Dermis blood vessel endothelial cell (primary cell): ENCODE measurements around the gene LNPEP. TPM values are rescaled to one million over a fixed set of nuclear protein-coding genes. Genes with fewer than 3 reads are reported as not detected.
"Not testable (repeated sequence)": the region's sequence is repeated elsewhere in the genome, so short reads cannot be mapped to it uniquely, and the experiment has no call there.

ENCODE experiments used
- DNase-seq: peaks from one replicate; pipeline ENCODE4 v3.0.0; 2010
- total RNA-seq: library from RNA; depleted of rRNA; stranded (reverse); fragments of >200 nt; gene quantifications from 2 replicates; pipeline ENCODE4 v1.2.3, GENCODE V29; 2014

The LNPEP gene
- total RNA-seq, 1 donor from 2014 or later: 48.3 TPM

DNA sequence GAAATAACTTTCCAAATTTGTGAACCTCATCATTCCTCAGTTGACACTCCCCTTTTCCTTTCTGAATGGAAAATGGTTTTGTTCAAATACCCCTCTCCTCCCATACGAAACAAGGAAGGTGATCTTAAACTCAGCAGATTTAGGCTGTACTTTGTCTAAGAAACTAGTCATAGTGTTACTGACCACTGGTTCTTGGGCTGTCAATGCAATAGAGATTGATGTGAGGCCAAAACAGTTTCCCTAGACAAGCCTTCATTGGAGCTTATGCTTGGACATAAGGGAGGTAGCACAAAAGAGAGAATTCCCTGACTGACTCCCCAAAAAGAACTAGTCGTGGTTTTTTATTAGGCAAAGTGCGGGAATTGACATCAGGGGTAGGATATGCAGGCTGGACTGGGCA lies 5.3 kb upstream of the LNPEP start:
- no peak for DNase-seq

- DNase-seq: not testable (repeated sequence)
Measured at GRCh38 chr5:96931037-96931436, 4.8 kb upstream of the LNPEP start.

DNA sequence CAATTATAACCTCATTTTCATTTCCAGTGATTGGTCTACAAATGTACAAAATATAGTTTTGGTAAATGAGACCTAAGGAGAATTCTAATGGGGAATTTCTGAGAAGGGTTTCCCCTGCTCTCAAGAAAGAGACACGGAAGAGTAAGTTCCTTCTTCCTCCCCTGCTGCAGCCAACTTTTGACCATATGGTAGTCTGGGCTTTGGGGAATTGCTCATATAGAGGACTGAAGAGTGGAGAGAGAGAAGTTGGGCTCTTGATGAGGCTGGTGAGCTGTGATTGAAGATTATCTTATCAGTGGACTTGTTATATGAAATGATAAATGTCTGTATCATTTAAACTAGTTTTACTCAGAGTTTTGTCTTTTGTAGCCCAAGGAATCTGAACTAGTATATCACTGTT lies 4.3 kb upstream of the LNPEP start:
- no peak for DNase-seq

- DNase-seq: no peak
Measured at GRCh38 chr5:96932026-96932425, 3.9 kb upstream of the LNPEP start.

DNA sequence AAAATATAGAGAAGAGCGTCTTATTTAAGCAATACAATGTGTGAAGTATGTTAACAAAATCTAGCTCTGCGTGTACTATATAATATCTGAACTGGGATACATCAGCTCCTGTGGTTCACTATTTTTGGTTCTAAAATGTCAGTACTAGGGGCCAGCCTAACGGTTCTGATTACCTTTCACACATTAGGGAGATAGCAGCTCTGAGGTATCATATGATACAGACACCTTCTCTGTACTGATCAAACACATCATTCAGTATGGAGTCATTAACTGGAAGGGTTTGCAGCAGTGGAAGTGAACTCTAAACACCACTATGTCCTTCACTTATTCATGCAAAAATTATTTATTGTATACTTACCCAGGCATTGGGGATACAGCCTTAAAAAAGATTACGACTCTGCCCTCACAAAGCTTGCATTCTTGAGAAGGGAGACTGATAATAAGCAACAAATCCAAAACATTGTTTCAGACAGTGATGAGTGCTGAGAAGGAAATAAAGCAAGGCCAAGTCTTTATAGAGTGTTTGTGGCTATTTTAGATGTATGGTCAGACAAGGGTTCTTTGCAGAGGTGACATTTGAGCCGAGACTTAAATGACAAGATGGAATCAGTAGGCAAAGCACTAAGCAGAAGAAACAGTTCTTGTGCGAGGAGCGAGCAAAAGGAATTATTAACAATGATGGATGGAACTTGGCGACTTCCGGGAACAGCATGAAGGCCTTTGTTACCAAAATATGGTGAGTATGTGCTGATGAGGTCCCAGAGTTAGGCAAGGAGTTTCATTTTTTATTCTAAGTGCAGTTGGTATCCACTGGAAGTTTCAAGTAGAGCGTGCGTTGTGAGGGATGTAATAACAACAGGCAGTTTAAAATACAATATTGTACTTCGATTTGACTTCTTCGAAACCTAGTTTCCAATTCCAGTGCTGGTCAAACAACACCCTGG lies 1.8 kb upstream of the LNPEP start:
- peak; percentile 15 for DNase-seq

GRCh38 chr5:96934708-96935558 lies 947 bp upstream of the LNPEP start:
- peak; percentile 96 for DNase-seq

- peak; percentile 51 for DNase-seq
Measured at GRCh38 chr5:96936431-96937320, 796 bp downstream of the LNPEP start.

GRCh38 chr5:96940586-96940985 lies 4.7 kb downstream of the LNPEP start:
- DNase-seq: no peak

GRCh38 chr5:96941140-96941539 lies 5.3 kb downstream of the LNPEP start:
- no peak for DNase-seq

DNA sequence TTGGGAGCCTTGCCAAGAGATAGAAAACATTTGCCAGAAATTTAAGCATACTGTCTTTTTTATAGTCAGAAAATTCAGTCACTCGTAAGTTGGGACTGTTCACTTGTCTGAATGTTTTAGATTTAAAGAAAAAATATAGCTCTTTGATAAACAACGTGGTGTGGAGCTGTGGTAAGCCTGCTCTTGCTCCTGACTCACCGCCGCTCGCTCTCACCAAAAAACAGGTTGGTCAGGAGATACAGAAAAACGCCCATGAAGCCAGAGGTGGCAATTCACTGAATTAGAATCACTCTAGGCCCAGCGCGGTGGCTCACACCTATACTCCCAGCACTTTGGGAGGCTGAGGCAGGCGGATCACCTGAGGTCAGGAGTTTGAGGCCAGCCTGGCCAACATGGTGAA lies 6.2 kb downstream of the LNPEP start:
- DNase-seq: no peak

DNA sequence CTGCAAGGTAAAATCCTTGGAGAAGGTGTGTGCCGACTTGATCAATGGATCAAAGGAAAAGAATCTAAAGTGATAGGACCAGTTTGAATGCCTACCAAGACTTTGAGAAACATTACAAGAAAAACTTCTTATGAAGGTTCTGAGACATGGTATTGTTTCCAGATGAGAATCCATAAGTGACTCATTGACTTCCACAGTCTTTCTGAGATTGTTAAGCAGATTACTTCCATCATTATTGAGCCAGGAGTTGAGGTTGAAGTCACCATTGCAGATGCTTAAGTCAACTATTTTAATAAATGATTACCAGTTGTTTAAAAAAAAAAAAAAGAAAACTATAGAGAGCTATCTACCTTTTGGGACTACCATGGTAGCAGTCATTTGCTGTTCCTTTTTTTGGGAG lies 7.0 kb downstream of the LNPEP start:
- DNase-seq: peak; percentile 40

GRCh38 chr5:96943799-96944198 lies 7.9 kb downstream of the LNPEP start:
- no peak for DNase-seq

- DNase-seq: no peak
Measured at GRCh38 chr5:96945144-96945897, 9.4 kb downstream of the LNPEP start.

GRCh38 chr5:96946381-96946780 lies 10.5 kb downstream of the LNPEP start:
- DNase-seq: no peak

DNA sequence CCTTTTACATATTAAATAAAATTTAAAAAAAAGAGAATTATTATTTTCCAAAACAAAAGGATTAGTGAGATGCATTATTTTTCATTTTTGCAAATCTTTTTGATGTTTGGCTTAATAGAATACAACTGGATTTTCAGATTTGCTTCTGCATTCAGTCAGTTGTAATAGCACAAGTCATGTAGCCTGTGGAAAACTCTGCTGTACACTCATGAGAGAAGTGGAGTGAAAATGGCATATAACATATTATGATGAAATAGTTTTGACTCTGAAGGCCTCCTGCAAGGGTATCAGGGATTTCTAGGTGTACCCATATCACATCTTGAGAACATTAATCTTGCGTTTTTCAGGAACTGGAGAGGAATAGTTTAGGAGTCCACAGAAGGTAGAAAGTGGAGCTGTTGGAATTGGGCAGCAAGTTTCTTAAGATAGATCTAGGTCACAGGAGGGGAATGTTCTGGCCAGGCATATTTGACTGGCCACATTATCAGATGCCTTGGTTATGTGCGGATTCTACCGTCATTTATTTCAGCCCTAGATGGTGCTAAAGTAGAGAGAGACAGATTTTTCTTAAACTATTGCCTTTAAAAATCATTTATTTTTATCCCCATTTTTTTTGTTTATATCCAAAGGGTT lies 16.4 kb downstream of the LNPEP start:
- no peak for DNase-seq

DNA sequence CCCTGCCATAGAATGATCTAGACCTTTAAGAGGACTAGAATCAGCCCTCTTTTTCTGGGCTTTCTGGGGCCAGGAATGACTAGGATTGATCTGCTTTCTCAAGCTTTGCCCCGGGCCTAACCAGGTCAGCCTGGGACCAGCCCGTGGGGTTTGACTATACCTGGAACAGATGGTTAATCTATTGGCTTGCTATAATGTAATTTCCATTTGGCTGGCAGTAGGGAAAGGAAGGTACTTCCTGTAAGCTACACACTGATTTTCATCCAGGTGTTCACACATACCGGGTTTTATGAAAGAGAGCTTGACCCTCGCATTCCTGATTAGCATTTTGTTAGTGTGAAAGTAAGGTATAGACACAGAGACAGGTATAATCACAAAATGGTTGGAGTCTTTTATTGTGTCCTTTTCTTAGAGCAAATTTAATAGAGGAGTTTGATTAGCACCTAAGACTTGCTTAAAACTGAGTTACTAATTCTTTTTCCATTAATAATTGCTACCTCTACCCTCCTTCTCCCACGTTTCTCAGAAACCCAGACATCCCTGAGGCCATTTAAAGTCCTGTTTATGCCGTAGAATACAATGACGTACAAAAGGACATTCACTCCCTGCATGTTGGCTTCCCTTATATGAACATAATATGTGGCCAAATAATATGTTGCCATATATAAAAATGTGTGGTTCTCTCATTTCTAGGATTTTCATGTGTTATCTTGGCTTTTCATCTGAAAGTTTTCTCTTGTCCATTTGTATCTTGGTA lies 17.3 kb downstream of the LNPEP start:
- DNase-seq: no peak

- DNase-seq: no peak
Measured at GRCh38 chr5:96957254-96958049, 21.6 kb downstream of the LNPEP start.

- DNase-seq: no peak
Measured at GRCh38 chr5:96958977-96959376, 23.1 kb downstream of the LNPEP start.

GRCh38 chr5:96961053-96961452 lies 25.2 kb downstream of the LNPEP start:
- DNase-seq: no peak

- DNase-seq: peak; percentile 11
Measured at GRCh38 chr5:96962540-96962991, 26.7 kb downstream of the LNPEP start.
